Measurements from ENCODE around the gene TNKS2. TPM values are rescaled to one million over a fixed set of nuclear protein-coding genes. Genes with fewer than 3 reads are reported as not detected.

The TNKS2 gene
- total RNA-seq, 1 donor from 2014 or later = 56.2 TPM

DNA sequence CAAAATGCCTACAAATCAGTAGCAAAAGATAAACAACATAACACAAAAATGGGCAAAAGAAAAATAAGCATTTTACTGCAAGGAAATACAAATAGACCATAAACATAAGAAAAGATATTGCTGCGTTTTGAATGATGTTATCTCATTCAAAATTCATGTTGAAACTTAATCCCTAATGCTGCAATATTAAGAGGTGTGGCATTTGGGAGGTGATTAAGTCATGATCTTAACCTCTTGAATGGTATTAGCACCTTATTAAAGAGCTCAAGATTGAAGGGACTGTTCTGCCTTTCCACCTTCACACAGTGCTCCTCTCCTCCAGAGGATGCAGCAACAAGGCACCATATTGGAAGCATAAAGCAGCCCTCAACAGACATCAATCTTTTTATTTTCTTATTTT lies 12.4 kb upstream of the TNKS2 start:
- Mint-ChIP-seq H3K4me1 (ENCODE audit: low read depth, unreplicated experiment) (no peaks in the 10 kb centered on the region), H3K27ac (ENCODE audit: unreplicated experiment) (no peak overlapping the region), H3K4me3 (ENCODE audit: unreplicated experiment) (no peak overlapping the region), H3K36me3 (ENCODE audit: low read depth, unreplicated experiment) (no peaks in the 10 kb centered on the region), H3K27me3 (ENCODE audit: low read depth, unreplicated experiment) (peaks cover 5% of the 10 kb centered on the region), H3K9me3 (ENCODE audit: unreplicated experiment) (no peaks in the 10 kb centered on the region)
- no peaks in the 10 kb centered on the region for H3K79me2 ChIP-seq (ENCODE audit: insufficient read depth, low read length)
- TF ChIP-seq, protein P1, sequence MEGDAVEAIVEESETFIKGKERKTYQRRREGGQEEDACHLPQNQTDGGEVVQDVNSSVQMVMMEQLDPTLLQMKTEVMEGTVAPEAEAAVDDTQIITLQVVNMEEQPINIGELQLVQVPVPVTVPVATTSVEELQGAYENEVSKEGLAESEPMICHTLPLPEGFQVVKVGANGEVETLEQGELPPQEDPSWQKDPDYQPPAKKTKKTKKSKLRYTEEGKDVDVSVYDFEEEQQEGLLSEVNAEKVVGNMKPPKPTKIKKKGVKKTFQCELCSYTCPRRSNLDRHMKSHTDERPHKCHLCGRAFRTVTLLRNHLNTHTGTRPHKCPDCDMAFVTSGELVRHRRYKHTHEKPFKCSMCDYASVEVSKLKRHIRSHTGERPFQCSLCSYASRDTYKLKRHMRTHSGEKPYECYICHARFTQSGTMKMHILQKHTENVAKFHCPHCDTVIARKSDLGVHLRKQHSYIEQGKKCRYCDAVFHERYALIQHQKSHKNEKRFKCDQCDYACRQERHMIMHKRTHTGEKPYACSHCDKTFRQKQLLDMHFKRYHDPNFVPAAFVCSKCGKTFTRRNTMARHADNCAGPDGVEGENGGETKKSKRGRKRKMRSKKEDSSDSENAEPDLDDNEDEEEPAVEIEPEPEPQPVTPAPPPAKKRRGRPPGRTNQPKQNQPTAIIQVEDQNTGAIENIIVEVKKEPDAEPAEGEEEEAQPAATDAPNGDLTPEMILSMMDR (IDR thresholded peaks at IDR 0.05; ENCODE audit: insufficient read depth, low read depth, low read length) = no peak
- no peak for TF ChIP-seq EZH2 (IDR thresholded peaks at IDR 0.05; ENCODE audit: insufficient read depth, low read length)
- FAIRE-seq (no peak), DNase-seq (ENCODE audit: low read depth) (no peak)
- H4K20me1 ChIP-seq (ENCODE audit: insufficient read depth, low read length) = no peaks in the 10 kb centered on the region
- no peaks in the 10 kb centered on the region for H3K9me3 ChIP-seq (ENCODE audit: insufficient read depth, low read depth, low read length)
- H3K4me2 ChIP-seq (ENCODE audit: low read length) = no peak overlapping the region
- H3K36me3 ChIP-seq (ENCODE audit: insufficient read depth, low read length) = no peaks in the 10 kb centered on the region
- no peak overlapping the region for H3K27ac ChIP-seq (ENCODE audit: low read depth, low read length)
- no peak overlapping the region for H3K9ac ChIP-seq (ENCODE audit: low read length)
- peaks cover 6% of the 10 kb centered on the region for H3K27me3 ChIP-seq (ENCODE audit: insufficient read depth, low read length)
- no peak overlapping the region for H3K4me3 ChIP-seq (ENCODE audit: insufficient read depth, low read depth, low read length)
- H3K4me1 ChIP-seq (ENCODE audit: insufficient read depth, low read length) = no peaks in the 10 kb centered on the region
- H2AFZ ChIP-seq (ENCODE audit: low read depth, low read length) = no peak overlapping the region

DNA sequence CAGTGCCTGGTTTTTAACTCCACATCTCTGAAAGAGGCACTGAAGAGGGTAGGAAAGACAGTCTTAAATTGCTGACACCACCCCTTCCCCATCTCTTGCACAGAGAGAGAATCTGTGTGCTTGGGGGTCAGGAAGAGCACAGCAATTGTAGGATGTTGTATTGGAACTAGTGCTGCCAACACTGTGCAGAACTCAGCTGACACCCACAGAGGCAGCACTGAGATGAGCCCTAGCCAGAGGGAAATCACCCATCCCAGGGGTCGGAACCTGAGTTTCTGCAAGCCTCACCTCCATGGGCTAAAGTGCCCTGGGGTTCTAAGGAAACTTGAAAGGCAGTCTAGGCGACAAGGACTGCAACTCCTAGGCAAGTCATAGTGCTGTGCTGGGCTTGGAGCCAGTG lies 11.0 kb upstream of the TNKS2 start:
- Histone ChIP-seq H3K27ac (ENCODE audit: low read depth, low read length) (no peak overlapping the region), H3K79me2 (ENCODE audit: insufficient read depth, low read length) (no peaks in the 10 kb centered on the region), H3K4me2 (ENCODE audit: low read length) (no peak overlapping the region), H3K36me3 (ENCODE audit: insufficient read depth, low read length) (no peaks in the 10 kb centered on the region), H3K4me1 (ENCODE audit: insufficient read depth, low read length) (no peaks in the 10 kb centered on the region), H4K20me1 (ENCODE audit: insufficient read depth, low read length) (no peaks in the 10 kb centered on the region), H2AFZ (ENCODE audit: low read depth, low read length) (no peak overlapping the region), H3K9ac (ENCODE audit: low read length) (no peak overlapping the region), H3K9me3 (ENCODE audit: insufficient read depth, low read depth, low read length) (no peaks in the 10 kb centered on the region), H3K27me3 (ENCODE audit: insufficient read depth, low read length) (no peaks in the 10 kb centered on the region), H3K4me3 (ENCODE audit: insufficient read depth, low read depth, low read length) (no peak overlapping the region)
- Mint-ChIP-seq H3K9me3 (ENCODE audit: unreplicated experiment) (no peaks in the 10 kb centered on the region), H3K27ac (ENCODE audit: unreplicated experiment) (no peak overlapping the region), H3K27me3 (ENCODE audit: low read depth, unreplicated experiment) (no peaks in the 10 kb centered on the region), H3K4me3 (ENCODE audit: unreplicated experiment) (no peak overlapping the region), H3K36me3 (ENCODE audit: low read depth, unreplicated experiment) (no peaks in the 10 kb centered on the region), H3K4me1 (ENCODE audit: low read depth, unreplicated experiment) (no peaks in the 10 kb centered on the region)
- TF ChIP-seq, protein P1 (IDR thresholded peaks at IDR 0.05; ENCODE audit: insufficient read depth, low read depth, low read length) = no peak
- TF ChIP-seq EZH2 (IDR thresholded peaks at IDR 0.05; ENCODE audit: insufficient read depth, low read length) = no peak
- no peak for FAIRE-seq
- DNase-seq (ENCODE audit: low read depth) = no peak

DNA sequence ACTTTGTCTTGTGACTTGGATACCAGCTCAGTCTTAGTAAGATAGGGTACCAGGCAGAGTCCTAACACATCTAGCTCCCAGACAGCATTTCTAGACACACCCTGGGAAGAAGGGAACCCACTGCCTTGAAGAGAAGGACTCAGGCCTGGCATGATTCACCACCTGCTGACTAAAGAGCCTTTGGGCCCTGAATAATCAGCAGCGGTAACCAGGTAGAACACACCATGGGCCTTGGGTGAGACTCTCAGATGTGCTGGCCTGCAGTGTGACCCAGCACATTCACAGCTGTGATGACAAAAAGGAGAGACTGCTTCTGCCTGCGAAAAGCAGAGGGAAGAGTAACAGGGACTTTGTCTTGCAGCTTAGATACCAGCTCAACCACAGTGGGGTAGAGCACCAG lies 10.4 kb upstream of the TNKS2 start:
- no peak overlapping the region for H3K27ac ChIP-seq (ENCODE audit: low read depth, low read length)
- TF ChIP-seq, protein P1 (IDR thresholded peaks at IDR 0.05; ENCODE audit: insufficient read depth, low read depth, low read length) = no peak
- no peak for TF ChIP-seq EZH2 (IDR thresholded peaks at IDR 0.05; ENCODE audit: insufficient read depth, low read length)
- no peaks in the 10 kb centered on the region for H4K20me1 ChIP-seq (ENCODE audit: insufficient read depth, low read length)
- no peak overlapping the region for H3K9ac ChIP-seq (ENCODE audit: low read length)
- H3K9me3 Mint-ChIP-seq (ENCODE audit: unreplicated experiment) = no peaks in the 10 kb centered on the region
- H3K4me1 ChIP-seq (ENCODE audit: insufficient read depth, low read length) = no peaks in the 10 kb centered on the region
- H3K4me3 Mint-ChIP-seq (ENCODE audit: unreplicated experiment) = no peak overlapping the region
- FAIRE-seq = no peak
- H2AFZ ChIP-seq (ENCODE audit: low read depth, low read length) = no peak overlapping the region
- no peak overlapping the region for H3K4me2 ChIP-seq (ENCODE audit: low read length)
- H3K79me2 ChIP-seq (ENCODE audit: insufficient read depth, low read length) = no peaks in the 10 kb centered on the region
- H3K27me3 ChIP-seq (ENCODE audit: insufficient read depth, low read length) = no peaks in the 10 kb centered on the region
- no peak overlapping the region for H3K27ac Mint-ChIP-seq (ENCODE audit: unreplicated experiment)
- H3K4me1 Mint-ChIP-seq (ENCODE audit: low read depth, unreplicated experiment) = no peaks in the 10 kb centered on the region
- no peaks in the 10 kb centered on the region for H3K9me3 ChIP-seq (ENCODE audit: insufficient read depth, low read depth, low read length)
- H3K4me3 ChIP-seq (ENCODE audit: insufficient read depth, low read depth, low read length) = no peak overlapping the region
- no peak for DNase-seq (ENCODE audit: low read depth)
- no peaks in the 10 kb centered on the region for H3K36me3 Mint-ChIP-seq (ENCODE audit: low read depth, unreplicated experiment)
- no peaks in the 10 kb centered on the region for H3K36me3 ChIP-seq (ENCODE audit: insufficient read depth, low read length)
- H3K27me3 Mint-ChIP-seq (ENCODE audit: low read depth, unreplicated experiment) = no peaks in the 10 kb centered on the region
